ENCODE data around the gene MSI2.
A peak's percentile ranks its signal among the peaks of the same experiment; 100 is the strongest.

Gene MSI2

GRCh38 chr17:57246257-57246656 lies 10.1 kb upstream of the MSI2 start:
- no peak for DNase-seq (ENCODE audit: low read depth)

DNA sequence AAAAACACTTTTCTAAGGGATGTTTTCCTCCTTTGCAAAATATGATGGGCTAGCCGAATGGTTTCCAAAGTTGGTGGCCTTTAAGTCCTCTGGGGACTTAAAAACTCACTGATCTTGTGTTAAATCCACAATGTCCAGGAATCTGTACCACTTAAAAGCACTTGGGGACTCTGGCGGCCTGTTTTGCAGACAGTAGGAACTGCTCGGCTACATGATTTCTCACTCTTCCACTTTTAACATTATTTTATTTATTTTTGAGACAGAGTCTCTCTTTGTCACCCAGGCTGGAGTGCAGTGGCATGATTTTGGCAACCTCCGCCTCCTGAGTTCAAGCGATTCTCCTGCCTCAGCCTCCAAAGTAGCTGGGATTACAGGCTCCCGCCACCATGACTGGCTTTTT lies 9.1 kb upstream of the MSI2 start:
- DNase-seq (ENCODE audit: low read depth) = no peak

DNA sequence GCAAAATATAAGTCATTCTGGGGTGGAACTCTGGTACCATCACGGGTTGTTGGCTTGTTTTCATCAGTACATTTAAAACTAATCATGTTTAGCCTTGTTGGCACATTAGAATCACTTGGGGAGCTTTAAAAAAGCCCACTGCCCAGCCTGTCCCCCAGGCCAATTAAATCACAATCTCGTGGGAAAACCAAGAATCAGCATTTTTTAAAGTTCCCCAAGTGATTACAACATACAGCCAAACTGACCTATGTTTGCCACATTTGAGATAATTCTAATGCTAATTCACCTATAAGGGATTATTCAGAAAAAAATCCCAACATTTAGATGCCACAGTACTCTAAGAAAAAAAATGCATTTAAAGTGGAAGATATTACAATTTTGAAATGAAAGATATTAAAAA lies 8.4 kb upstream of the MSI2 start:
- DNase-seq (ENCODE audit: low read depth) = no peak

GRCh38 chr17:57249520-57249919 lies 6.8 kb upstream of the MSI2 start:
- no peak for DNase-seq (ENCODE audit: low read depth)

- DNase-seq (ENCODE audit: low read depth) = no peak
Observed at GRCh38 chr17:57251211-57251787, 5.0 kb upstream of the MSI2 start.

GRCh38 chr17:57253362-57254065 lies 2.8 kb upstream of the MSI2 start:
- DNase-seq (ENCODE audit: low read depth) = no peak

- no peak for DNase-seq (ENCODE audit: low read depth)
Observed at GRCh38 chr17:57255182-57255775, 1.0 kb upstream of the MSI2 start.

DNA sequence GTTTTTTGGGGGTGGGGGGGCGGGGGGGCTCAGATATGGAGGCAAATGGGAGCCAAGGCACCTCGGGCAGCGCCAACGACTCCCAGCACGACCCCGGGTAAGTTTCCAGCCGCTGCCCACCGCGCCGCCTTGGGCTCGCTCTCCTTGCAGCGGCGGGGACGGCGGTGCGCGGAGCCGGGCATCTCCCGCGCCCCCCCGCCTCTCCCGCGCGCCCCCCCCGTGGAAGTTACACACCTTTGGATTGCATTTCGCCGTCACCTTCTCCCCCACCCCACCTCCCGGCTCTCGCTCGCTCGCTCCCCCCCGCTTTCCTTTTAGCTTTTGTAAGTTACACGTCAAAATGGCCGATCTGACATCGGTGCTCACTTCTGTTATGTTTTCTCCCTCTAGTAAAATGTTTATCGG lies 387 bp downstream of the MSI2 start:
- DNase-seq (ENCODE audit: low read depth) = peak; percentile 28

GRCh38 chr17:57257195-57257894 lies 1.0 kb downstream of the MSI2 start:
- no peak for DNase-seq (ENCODE audit: low read depth)

DNA sequence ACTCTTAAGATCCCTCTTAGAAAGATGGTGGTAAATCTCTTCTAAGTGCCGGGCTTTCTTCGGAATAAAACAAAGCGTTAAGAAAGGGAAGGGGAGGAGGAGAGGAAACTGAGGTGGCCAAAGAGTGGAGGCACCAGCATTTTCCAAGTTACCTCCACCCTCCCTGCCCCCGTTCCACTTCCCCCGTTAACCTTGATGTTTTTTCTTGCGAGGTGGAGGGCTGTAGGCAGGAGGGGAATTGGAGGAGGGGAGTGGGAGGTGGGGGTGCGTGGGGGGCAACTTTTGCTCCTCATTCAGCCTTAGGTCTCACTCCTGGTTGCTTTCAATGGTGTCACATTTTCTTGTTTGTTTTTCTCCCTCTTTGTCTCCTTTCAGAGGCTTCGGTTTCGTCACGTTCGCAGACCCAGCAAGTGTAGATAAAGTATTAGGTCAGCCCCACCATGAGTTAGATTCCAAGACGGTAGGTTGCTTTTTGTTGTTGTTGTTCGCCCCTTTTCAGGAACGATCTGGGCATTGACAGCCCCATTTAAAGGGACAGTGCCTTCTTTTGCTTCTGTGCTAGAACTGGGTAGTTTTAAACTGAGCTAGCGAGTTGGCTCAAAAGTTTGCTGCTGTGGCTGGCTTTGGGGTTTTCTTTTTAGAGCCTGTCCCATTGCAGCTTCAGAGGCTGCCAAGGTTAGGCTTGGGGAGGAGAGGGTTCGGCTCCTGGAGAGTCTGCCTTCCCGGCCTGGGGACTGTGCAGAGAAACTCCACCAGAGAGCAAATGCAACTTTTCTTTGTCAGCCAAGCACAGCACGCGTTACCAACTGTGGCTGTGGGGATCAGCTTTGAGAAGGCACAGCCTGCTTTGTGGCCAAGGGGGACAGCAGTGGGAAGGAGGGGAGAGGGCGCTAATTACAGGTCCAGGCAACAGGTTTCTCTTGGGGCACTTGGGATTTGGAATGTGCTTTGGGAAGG lies 1.9 kb downstream of the MSI2 start:
- no peak for DNase-seq (ENCODE audit: low read depth)

DNA sequence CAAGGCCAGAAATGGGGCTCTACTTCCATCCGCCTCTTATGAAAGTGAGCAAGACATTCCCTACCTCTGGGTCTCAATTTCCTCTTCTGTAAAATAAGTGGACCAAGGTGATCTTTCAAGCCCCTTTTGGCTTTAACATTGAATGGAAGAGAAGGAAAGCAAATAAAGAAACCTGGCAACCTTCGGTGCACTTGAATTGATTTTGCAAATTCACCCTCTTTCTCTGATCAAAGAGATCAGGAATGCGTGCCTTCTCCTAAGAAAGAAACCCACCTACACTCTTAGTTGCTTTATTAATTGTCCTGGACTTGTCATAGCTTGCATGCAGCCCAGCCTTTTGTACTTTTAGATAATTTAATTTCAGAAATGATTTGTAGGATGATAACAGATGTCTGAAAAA lies 3.0 kb downstream of the MSI2 start:
- DNase-seq (ENCODE audit: low read depth) = no peak

DNA sequence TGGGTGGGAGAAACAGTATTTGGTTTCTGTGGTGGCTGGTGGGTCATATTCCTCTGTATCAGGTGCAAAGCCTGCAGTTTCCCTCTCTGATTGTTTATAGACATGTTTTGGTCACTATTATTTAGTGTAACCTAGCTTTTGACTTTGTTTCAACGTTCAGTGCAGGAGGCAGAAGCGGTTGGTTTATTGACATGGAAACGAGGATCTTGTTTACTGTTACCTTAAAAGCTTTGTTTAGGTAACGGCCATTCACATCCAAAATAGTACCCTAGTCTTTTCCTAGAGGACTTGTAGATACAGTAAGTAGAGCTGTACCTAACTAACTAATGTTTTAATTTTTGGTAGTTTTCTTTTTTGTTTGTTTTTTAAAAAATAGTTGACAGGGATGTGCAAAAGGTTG lies 3.5 kb downstream of the MSI2 start:
- DNase-seq (ENCODE audit: low read depth) = no peak

DNA sequence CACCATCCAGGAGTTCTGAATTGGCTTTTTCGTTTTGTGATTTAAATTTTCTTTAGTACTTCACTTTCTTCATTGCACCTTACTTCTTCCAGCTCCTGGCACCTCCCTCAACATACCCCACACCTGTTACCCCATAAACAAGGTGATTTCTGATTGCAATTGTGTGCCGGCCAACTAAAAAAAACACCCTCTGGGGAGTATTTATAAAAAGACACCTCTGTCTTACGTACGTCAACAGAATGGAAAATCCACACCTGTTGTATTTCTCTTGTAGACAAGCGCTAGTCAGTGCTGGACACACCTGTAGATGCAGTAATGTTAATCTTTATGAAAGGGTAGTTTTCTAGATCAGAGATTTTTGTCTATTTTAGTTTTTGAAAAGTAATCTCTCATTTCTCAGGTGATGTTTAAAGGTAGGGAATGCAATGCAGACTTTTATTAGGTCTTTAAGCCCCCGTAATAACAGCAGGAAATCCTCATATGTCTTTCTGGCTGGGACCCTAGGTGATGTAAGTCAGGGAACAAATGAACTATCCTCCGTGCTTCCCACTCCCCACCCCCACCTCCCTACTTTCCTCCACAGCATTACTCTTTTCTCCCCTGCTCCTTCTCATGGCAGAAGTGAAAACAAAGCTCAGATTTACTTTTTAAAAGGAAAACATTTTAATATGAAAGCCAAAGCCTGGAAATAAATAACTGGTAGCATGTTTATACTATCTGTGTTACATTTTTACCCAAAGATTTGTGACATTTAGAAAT lies 4.2 kb downstream of the MSI2 start:
- no peak for DNase-seq (ENCODE audit: low read depth)

DNA sequence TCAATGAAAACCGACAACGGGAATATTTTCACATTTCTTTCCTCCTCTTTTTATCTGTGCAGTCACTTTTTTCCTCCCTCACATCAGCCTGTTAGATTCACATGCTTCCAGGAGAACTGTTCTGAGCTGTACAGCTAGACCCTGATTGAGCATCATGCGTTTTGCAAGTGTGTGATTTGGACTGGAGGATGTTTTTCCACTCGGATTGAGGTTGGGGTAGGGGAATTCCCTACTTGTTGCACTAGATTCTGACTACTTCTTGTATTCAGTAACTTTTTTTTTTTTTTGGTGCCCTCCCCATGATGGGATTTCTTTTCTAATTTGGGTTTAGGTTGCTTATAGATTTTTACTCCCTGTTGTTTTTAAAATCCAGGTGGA lies 4.8 kb downstream of the MSI2 start:
- DNase-seq (ENCODE audit: low read depth) = no peak

DNA sequence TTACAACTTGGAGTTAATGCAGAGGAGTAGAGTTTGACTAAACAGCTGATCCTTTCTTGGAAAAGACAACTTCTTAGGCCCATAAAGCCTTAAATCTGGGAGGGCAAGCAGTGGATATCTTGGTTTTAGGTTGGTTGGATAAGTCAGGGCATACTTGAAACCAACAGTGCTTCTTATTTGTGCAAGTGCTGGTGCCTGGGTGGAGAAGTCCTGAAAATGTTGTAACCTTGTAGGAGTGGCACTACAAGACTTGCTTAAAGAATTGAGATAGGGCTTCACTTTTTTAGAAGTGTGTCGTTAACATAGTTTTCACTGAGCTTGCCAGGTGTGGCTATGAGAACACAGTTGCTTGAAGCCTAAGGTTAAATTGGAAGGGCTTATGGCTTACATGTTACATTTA lies 6.2 kb downstream of the MSI2 start:
- no peak for DNase-seq (ENCODE audit: low read depth)

- DNase-seq (ENCODE audit: low read depth) = no peak
Observed at GRCh38 chr17:57264250-57264649, 7.9 kb downstream of the MSI2 start.

GRCh38 chr17:57264776-57265175 lies 8.5 kb downstream of the MSI2 start:
- no peak for DNase-seq (ENCODE audit: low read depth)

DNA sequence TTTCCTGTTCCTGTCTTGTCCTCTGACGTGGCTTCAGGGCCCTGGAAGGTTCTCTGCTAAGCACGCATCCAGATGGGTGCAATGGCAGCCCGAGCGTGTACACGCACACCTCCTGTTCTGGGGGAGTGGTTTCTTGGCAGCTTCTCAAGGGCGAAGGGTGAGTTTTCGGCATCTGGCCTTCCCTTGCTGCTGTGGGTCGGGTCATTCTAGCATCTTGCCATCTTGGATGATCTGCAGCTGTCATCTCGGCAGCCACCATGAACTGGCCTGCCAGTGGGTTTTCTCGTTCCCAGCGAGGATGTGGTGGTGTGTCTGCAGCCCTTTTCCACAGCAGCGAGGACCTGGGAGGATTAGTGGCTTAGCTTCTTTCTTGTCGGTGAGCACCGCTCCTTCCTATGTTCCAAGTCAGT lies 10.6 kb downstream of the MSI2 start:
- DNase-seq (ENCODE audit: low read depth) = no peak

DNA sequence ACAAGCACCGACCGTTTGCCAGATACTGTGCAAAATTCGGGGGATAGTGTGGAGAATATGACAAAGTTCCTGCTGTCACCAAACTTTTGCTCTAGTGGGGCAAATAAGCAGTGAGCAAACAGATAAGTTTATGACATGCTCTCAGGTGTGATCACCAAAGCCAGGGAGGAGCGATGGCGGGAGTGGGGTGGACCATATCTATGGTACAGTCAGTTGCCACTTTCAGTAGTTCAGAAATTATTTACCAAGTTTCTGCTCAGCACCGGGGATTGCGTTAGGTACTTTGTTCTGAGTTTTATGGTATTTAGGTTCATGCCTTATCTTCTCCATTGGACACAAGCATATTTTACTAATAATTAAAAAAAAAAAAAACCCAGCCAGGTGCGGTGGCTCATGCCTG lies 11.9 kb downstream of the MSI2 start:
- DNase-seq (ENCODE audit: low read depth) = no peak

- DNase-seq (ENCODE audit: low read depth) = no peak
Observed at GRCh38 chr17:57269052-57269451, 12.7 kb downstream of the MSI2 start.

- DNase-seq (ENCODE audit: low read depth) = no peak
Observed at GRCh38 chr17:57269598-57270255, 13.4 kb downstream of the MSI2 start.

Measured in stimulated activated CD4-positive, alpha-beta T cell treated with anti-CD3 and anti-CD28 coated beads, Interleukin-2, amount 100 ng/mL, for 4 hours (primary cell).